Activated B cell treated with CpG ODN at 0.5 μM for 24 hours (primary cell): Measurements from ENCODE around the gene DAAM1. TPM values are rescaled to one million over a fixed set of nuclear protein-coding genes. Genes with fewer than 3 reads are reported as not detected.

Experiments used
- ATAC-seq: fragments of 200-7000 bp; cut with Tn5 transposase; one replicate; pipeline ENCODE4 v1.10.0; 2021; ENCODE audit warnings: low read depth, mild to moderate bottlenecking, moderate library complexity
- CTCF ChIA-PET: fragments of 350-600 bp; sonication (Branson Sonifier 250); formaldehyde crosslinking; loops from one replicate; lab custom pipeline; 2021; ENCODE audit warnings: antibody characterized with exemption; lab: Charles Lee
- POLR2A ChIA-PET: fragments of 350-600 bp; sonication (Branson Sonifier 250); formaldehyde crosslinking; loops from one replicate; lab custom pipeline; 2021; ENCODE audit warnings: antibody characterized with exemption; lab: Charles Lee
- DNase-seq: peaks from one replicate; pipeline ENCODE4 v3.0.0; 2022
- H3K27ac Mint-ChIP-seq: one replicate; pipeline ENCODE4 v1.8.0; 2020; ENCODE audit warnings: mixed read lengths
- H3K27me3 Mint-ChIP-seq: one replicate; pipeline ENCODE4 v1.8.0; 2021; ENCODE audit warnings: mixed read lengths
- H3K36me3 Mint-ChIP-seq: one replicate; pipeline ENCODE4 v1.8.0; 2021; ENCODE audit warnings: low read depth, mixed read lengths
- H3K4me1 Mint-ChIP-seq: one replicate; pipeline ENCODE4 v1.8.0; 2021; ENCODE audit warnings: mixed read lengths
- H3K4me3 Mint-ChIP-seq: one replicate; pipeline ENCODE4 v1.8.0; 2020; ENCODE audit warnings: mild to moderate bottlenecking, mixed read lengths
- H3K9me3 Mint-ChIP-seq: one replicate; pipeline ENCODE4 v1.8.0; 2020; ENCODE audit warnings: mixed read lengths
- intact Hi-C: fragments of 100-400 bp; cut with micrococcal nuclease; formaldehyde crosslinking; loops from one replicate; pipeline ENCODE4 v1.15.1; 2024
- total RNA-seq: library from RNA; stranded (reverse); gene quantifications from 2 replicates; pipeline ENCODE4 v1.2.3, GENCODE V29; 2022
- TF ChIP-seq, protein P1 (sequence below): fragments of 200-600 bp; IDR thresholded peaks from one replicate; pipeline ENCODE4 v1.8.0; 2022; ENCODE audit warnings: antibody characterized with exemption, mild to moderate bottlenecking

DAAM1 gene
- total RNA-seq, 1 donor from 2014 or later = 38.7 TPM

DNA sequence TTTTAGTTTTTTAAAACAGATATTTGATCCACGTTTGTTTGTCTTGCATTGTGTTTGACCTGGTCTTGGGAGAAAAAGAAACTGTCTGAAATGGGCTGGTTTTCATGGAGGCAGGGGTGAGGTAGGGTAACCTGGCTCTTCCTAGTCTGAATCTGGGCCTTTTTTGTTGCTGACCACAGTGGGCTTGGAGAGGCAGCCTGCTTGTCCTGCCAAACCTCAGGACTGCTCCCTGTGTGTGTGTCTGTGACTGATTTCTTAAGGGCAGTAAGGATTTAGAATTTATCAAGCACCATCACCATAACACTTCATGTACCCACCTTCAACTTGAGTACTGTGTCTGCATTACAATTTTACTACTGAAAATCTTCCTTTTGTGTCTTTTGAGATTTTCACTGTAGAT lies 28.5 kb downstream of the DAAM1 start:
- Mint-ChIP-seq H3K4me3 (no peak overlapping the region), H3K27me3 (no peaks in the 10 kb centered on the region), H3K4me1 (peaks cover 32% of the 10 kb centered on the region), H3K36me3 (no peaks in the 10 kb centered on the region), H3K9me3 (no peaks in the 10 kb centered on the region), H3K27ac (no peak overlapping the region)
- DNase-seq (no peak), ATAC-seq (no peak)
- POLR2A ChIA-PET = no interaction called here
- CTCF ChIA-PET = no interaction called here
- TF ChIP-seq, protein P1, sequence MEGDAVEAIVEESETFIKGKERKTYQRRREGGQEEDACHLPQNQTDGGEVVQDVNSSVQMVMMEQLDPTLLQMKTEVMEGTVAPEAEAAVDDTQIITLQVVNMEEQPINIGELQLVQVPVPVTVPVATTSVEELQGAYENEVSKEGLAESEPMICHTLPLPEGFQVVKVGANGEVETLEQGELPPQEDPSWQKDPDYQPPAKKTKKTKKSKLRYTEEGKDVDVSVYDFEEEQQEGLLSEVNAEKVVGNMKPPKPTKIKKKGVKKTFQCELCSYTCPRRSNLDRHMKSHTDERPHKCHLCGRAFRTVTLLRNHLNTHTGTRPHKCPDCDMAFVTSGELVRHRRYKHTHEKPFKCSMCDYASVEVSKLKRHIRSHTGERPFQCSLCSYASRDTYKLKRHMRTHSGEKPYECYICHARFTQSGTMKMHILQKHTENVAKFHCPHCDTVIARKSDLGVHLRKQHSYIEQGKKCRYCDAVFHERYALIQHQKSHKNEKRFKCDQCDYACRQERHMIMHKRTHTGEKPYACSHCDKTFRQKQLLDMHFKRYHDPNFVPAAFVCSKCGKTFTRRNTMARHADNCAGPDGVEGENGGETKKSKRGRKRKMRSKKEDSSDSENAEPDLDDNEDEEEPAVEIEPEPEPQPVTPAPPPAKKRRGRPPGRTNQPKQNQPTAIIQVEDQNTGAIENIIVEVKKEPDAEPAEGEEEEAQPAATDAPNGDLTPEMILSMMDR = no peak
- intact Hi-C loops = no loop called here

DNA sequence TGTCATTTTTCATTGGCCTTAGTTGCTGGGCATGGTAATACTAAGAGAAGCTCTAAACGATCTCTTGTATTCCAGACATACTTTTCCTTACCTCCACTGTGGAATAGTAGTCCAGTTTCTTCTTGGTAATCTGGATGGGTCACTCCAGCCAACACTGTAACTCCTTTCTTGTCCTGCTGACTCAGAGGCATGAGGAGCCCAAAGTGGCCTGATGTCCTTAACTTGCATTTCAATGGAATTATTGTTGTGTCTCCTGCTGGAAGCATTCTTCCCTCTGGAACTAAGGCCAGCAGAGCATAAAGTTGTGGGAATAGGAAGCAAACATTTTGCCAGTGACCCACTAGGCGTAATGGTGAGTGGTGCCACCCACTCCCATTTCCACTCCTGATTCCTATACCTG lies 33.1 kb downstream of the DAAM1 start:
- DNase-seq (no peak), ATAC-seq (no peak)
- no peak overlapping the region for H3K27ac Mint-ChIP-seq
- no peaks in the 10 kb centered on the region for H3K27me3 Mint-ChIP-seq
- ChIA-PET POLR2A (no interaction called here), CTCF (no interaction called here)
- H3K4me3 Mint-ChIP-seq = no peak overlapping the region
- intact Hi-C loops = no loop called here
- no peaks in the 10 kb centered on the region for H3K9me3 Mint-ChIP-seq
- TF ChIP-seq, protein P1 = no peak
- H3K4me1 Mint-ChIP-seq = peaks cover 16% of the 10 kb centered on the region
- no peaks in the 10 kb centered on the region for H3K36me3 Mint-ChIP-seq

DNA sequence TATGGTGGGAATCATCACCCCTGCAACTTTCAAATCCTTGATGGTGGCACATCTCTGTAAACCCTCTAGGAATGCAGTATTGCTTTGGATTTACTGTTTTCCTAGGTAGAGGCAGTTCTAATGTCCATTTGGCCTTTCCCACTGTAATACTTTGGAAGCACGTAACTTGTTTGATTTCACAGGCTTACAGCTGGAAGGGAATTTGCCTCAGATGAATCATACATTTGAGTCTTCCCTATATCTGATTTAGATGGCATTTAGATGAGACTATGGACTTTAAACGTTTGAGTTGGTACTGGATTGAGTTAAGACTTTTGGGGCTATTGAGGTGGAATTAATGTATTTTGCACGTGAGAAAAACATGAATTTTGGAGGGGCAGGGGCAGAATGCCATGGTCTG lies 35.9 kb downstream of the DAAM1 start:
- ATAC-seq (no peak), DNase-seq (no peak)
- TF ChIP-seq, protein P1 = no peak
- H3K4me3 Mint-ChIP-seq = no peak overlapping the region
- no peak overlapping the region for H3K27ac Mint-ChIP-seq
- CTCF ChIA-PET = no interaction called here
- no peaks in the 10 kb centered on the region for H3K9me3 Mint-ChIP-seq
- peaks cover 23% of the 10 kb centered on the region for H3K4me1 Mint-ChIP-seq
- intact Hi-C loops = no loop called here
- H3K27me3 Mint-ChIP-seq = no peaks in the 10 kb centered on the region
- H3K36me3 Mint-ChIP-seq = no peaks in the 10 kb centered on the region
- POLR2A ChIA-PET = no interaction called here

DNA sequence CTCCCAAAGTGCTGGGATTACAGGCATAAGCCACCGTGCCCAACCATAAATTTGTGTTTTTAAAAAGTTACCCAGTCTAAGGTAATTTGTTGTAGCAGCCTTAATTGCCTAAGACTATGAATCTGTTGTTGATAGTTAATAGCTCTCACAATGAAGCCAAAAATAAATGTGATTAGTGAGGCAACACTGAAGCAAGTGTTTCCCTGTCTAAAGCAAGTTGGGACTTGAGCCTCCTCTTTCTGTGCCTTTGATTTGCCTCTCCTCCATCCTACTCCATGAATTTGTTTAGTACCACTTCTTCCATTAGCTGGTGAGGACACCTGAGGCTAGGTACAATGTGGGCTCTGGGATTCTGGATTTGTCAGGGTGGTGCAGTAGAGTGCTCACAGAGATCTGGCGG lies 36.8 kb downstream of the DAAM1 start:
- Mint-ChIP-seq H3K4me3 (no peak overlapping the region), H3K27ac (no peak overlapping the region), H3K4me1 (peaks cover 24% of the 10 kb centered on the region), H3K9me3 (no peaks in the 10 kb centered on the region), H3K36me3 (no peaks in the 10 kb centered on the region), H3K27me3 (no peaks in the 10 kb centered on the region)
- POLR2A ChIA-PET = no interaction called here
- ATAC-seq (no peak), DNase-seq (no peak)
- CTCF ChIA-PET = no interaction called here
- intact Hi-C loops = no loop called here
- TF ChIP-seq, protein P1 = no peak

DNA sequence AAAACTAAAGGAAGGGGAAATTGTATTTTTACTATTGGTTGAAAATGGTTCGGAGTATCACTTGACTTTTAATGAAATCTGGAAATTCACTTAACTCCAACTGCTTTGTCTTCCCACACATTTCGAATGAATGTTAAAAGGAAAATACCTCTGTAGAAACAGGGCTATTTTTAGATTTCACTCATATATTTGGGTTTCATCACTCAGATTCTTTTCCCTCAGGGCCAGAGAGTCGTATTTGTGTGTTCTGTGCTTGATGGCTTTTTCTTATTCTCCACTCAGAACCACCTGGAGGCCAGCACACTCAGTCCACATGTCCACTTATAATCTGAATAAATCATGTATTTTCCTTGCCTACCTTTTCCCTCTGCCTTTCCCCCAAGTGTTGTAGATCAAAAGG lies 40.0 kb downstream of the DAAM1 start:
- TF ChIP-seq, protein P1 = no peak
- Mint-ChIP-seq H3K36me3 (no peaks in the 10 kb centered on the region), H3K4me3 (no peak overlapping the region), H3K9me3 (no peaks in the 10 kb centered on the region), H3K27me3 (no peaks in the 10 kb centered on the region), H3K27ac (no peak overlapping the region), H3K4me1 (peaks cover 29% of the 10 kb centered on the region)
- intact Hi-C loops = no loop called here
- ChIA-PET POLR2A (no interaction called here), CTCF (no interaction called here)
- no peak for DNase-seq
- ATAC-seq = no peak
